Right forelimb (tissue), 1 donor: ENCODE results near the gene SOX10.
"Not testable (repeated sequence)": the region's sequence is repeated elsewhere in the genome, so short reads cannot be mapped to it uniquely, and the experiment has no call there.

Experiments used
- DNase-seq: peaks from one replicate; pipeline ENCODE4 v3.0.0-alpha.2; 2018

Gene SOX10

DNA sequence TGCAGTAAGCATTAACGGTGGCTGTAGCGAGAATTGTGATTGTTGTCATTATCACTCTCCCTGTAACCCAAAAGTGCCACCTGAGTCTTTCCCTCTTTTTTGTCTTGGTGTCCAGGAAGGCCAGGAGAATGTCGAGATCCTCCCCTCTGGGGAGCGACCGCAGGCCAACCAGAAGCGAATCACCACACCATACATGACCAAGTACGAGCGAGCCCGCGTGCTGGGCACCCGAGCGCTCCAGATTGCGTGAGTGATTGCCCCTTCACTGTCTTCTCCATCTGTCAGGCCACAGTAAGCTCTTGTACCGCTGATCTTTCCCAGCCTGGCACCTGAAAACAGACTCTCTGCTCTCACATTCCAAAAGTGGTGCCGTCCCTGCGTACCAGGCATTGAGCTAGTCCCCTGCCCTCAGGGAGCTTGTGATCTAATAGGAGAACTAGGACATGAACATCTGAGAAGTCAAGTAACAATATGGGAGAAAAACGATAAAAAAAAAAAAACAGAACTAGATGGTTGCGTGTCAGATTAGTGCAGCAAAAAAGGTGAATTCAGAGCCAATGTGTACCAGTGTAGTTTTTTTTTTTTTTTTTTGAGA, 25.0 kb downstream of the SOX10 start:
- DNase-seq, result no peak

DNA sequence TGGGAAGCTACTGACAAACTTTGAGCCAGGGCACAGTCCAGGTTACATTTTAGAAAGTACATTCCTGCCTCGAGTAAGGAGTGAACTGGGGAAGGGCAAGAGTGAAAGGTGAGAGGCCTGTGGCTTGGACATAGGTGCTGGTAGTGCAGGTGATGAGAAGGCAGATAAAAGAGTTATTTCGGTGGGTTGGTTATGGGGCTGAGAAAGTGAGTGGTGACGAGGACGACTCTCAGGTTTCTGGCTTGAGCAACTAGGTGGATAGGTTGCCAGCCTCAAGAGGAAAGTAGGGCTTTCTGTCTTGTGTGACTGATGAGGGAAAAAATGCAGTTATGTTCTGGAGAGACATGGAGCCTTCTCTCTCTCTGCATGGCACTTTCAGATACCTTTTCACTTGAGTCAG, 27.1 kb downstream of the SOX10 start:
- no peak for DNase-seq

DNA sequence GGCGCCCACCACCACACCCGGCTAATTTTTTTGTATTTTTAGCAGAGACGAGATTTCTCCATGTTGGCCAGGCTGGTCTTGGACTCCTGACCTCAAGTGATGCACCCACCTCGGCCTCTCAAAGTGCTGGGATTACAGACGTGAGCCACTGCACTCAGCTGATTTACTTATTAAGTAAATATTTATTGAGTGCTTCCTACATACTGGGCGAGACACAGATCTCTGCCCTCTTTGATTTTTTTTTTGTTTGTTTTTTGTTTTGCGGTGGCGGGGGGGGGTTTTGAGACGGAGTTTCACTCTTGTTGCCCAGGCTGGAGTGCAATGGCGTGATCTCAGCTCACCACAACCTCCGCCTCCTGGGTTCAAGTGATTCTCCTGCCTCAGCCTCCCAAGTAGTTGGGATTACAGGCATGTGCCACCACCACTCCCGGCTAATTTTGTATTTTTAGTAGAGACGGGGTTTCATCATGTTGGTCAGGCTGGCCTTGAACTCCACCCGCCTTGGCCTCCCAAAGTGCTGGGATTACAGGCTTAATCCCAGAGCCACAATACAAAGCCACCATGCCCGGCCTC, 28.4 kb downstream of the SOX10 start:
- DNase-seq, result not testable (repeated sequence)

DNA sequence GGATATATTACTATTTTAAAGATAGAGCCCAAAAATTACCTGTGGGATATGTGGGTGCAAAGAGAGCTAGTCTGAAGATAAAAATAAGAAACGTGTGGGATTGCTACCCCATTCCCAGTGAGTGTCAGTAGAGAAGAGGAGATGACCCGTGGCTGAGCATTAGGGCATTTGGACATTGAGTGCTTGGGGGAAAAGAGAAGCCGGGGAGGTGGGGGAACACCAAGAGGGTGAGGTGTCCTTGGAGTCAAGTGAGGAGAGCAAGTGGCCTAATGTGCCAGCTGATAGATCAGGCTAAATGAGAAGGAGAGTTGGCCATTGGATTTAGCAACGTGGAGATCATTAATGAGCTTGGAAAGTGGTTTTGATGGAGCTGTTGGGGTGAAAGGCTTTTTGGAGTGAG, 29.7 kb downstream of the SOX10 start:
- no peak for DNase-seq

DNA sequence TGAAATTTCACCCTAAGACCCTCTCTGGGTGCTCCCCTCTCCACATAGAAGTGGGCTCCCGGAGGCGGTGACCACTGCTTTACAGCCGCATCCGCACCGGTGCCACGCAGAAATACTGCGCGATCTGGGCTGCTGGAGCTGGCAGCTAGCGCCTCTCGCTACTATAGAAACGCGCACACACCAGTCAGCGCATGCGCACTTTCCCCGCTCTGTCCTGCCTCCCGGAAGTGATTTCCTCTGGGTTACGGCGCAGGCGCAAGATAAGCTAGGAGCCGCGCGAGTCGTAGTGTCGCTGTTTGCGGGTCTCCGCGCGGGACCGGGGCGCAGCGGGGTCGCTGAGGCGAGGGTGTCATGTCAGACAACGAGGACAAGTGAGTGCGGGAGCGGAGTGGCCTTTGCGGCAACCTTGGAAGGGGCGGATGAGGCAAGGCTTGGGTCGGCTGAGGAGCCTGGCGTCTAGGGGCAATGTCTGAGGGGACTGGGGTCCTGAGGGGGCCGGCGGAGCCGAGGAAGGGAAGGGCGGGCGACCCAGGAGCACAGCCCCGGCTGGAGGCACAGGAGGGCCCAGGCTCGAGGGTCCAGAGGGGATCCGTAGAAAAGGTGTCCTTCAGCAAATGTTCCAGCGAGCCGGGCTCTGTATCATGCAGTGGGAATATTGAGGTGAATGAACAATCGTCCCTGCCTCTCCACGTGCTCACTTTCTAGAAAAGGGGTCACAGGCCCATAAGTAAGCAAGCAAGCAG, 30.7 kb downstream of the SOX10 start, which contains the start of the genes C22orf23 and POLR2F:
Gene C22orf23, minus strand, starts transcription at position 165 of the 743 bp plus-strand sequence. CDS start 452 bp downstream, outside the sequence.
Gene POLR2F, plus strand, starts transcription at position 263 of the 743 bp plus-strand sequence. Its CDS starts 89 bp downstream, at position 352.
- peak; percentile 96 for DNase-seq

DNA sequence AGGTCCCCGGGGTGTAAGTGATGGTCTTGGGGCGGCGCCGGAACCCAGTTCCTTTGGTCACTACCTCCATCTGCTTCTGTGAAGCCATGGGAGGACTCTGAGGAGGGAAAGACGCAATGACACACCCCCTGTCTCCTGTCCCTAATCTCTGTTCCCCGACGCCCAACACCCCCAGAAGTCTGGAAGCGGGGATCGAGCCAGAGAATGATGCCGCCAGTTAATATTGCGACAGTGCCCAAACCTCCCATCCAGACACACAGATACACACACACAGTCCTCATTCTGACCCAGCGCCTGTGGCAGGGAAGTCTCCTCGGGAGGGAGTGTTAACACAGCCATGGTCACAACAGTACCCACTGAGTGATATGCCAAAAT, 31.3 kb downstream of the SOX10 start:
- DNase-seq, result no peak

DNA sequence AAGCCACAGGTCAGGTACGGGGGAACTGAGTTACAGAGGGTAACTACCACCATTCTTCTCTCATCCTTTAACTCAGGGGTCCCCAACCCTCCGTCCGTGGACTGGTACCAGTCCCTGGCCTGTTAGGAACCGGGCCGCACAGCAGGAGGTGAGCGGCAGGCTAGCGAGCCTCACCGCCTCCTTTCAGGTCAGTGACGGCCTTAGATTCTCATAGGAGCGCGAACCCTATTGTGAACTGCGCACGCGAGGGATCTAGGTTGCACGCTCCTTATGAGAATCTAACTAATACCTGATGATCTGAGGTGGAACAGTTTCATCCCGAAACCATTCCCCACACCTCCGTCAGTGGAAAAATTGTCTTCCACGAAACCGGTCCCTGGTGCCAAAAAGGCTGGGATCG, 31.7 kb downstream of the SOX10 start:
- not testable (repeated sequence) for DNase-seq

DNA sequence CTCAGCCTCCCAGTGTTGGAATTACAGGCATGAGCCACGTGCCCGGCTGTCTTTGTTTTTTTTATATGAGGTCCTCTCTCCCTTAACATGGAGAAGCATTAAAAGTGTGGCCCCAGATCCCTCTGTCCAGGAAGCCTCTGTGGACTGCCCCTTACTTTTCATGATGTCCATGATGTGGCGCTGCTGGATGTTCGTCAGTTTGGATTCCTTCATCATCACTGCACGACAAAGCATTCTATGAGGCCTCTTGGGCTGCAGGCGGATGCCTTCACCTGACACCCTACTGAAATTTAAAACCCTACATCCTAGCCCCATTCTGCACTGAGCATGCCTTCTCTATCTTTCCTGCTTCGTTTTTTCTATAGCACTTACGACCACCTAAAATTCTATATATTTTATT, 33.0 kb downstream of the SOX10 start:
- no peak for DNase-seq

DNA sequence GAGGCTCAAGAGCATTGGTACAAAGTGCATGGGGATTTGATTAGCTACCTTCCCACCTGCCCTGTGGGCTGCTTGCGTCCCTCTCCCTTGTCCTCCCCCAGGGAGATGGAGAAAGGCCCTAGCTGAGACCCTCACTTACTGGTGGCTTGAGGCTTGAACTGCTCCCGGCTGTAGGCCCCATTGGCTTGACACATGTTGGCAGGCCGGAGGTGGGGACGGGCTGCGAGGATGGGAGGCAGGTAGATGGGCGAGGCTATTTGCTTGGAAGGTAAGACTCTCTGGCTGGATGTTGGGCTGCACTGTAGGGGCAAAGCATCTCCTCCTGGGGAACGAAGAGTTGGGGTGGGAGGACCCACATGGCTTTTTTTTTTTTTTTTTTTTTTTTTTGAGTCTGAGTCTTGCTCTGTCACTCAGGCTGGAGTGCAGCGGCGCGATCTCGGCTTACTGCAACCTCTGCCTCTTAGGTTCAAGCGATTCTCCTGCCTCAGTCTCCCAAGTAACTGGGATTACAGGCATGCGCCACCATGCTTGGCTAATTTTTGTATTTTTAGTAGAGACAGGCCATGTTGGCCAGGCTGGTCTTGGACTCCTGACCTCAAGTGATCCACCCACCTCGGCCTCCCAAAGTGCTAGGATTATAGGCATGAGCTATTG, 37.1 kb downstream of the SOX10 start:
- DNase-seq, result not testable (repeated sequence)

DNA sequence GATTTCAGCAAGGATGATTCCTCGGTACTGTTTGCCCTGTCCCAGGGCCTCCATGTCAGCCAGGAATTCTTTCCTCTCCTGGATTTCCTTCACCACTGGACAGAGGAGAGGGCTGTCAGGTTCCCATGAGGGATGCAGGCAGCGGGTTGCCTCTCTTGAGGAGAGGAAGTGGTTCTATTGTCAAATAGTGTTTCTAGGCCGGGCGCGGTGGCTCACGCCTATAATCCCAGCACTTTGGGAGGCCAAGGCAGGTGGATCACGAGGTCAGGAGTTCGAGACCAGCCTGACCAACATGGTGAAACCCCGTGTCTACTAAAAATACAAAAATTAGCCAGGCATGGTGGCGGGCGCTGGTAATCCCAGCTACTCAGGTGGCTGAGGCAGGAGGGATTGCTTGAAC, 39.9 kb downstream of the SOX10 start:
- not testable (repeated sequence) for DNase-seq

DNA sequence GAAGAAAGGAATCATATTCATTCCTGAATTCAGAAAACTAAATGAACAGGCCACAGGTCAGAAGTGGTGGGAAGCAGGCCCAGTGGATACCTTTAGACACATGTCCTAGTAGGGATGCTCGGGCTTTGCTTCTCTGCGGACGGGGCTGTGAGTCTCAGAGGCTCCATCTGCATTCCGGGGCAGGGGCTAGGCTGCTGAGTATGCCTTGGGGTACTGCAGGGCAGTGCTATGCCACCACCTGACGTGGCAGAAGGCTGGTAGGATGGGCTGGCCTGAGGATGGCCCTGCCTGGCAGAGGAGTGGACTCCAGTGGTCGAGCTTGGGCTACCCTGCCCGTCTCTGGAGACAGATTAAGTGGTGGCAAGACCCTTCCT, 40.5 kb downstream of the SOX10 start:
- no peak for DNase-seq

DNA sequence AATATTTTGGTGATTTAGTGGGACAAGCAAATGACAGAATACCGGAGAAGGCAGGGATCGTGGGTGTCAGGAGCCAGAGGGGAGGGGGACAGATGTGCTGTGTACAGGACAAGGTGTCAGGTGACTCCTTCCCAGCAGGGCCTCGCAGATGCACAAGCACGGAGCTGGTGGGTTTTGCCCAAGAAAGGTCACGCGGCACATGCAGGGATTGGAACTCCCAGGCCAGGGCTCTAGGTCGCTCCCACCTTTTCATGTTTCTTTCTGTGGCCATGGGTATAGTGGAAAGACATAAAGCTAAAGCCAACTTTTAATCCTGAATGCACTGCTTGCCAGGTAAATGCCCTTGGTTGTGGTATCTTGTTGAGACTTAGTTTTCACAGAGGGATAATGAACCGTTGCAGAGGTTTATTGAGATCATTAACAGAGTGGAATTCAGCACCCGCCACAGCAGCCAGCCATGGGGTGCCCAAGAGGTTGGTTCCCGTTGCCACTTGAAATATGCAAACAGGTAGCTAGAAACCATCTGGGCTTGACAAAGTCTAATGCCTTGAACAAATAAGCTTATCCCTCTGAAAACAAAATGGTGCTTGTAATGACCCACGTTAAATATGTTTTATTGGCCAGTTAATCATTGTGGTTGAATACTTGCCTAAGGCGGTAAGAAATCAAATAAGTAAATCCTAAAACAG, 41.1 kb downstream of the SOX10 start:
- no peak for DNase-seq

DNA sequence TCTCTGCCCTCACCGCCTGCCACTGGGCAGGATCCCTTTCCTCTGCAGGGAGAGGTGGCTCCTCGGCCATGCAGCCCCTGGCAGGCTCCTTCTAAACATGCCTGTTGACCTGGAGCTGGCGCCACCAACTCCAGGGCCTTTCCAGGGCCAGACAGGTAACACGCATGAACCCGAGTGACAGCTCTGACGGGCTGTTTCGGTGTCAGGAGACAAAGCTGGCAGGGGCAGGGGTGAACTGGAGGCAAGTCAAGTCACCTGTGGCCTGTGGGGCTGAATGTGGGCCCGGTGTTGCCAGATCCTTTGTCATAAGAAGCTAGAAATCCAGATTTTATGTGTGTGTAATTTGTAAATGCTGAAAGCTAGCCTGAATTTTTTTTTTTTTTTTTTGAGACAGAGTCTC, 42.2 kb downstream of the SOX10 start:
- DNase-seq, result no peak

DNA sequence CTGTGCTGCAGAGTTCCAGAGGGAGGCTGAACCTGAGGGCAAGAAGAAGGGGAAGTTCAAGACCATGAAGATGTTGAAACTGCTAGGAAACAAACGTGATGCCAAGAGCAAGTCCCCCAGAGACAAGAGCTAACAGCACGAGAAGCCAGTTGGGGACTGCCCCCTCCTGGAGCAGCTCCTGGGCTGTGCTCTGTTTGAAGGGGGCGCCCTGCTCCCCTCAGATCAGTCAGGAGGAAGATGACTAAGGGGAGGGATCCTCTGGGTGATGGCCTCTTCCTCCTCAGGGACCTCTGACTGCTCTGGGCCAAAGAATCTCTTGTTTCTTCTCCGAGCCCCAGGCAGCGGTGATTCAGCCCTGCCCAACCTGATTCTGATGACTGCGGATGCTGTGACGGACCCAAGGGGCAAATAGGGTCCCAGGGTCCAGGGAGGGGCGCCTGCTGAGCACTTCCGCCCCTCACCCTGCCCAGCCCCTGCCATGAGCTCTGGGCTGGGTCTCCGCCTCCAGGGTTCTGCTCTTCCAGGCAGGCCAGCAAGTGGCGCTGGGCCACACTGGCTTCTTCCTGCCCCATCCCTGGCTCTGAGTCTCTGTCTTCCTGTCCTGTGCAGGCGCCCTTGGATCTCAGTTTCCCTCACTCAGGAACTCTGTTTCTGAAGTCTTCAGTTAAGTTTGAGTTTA, 43.5 kb downstream of the SOX10 start:
- no peak for DNase-seq

DNA sequence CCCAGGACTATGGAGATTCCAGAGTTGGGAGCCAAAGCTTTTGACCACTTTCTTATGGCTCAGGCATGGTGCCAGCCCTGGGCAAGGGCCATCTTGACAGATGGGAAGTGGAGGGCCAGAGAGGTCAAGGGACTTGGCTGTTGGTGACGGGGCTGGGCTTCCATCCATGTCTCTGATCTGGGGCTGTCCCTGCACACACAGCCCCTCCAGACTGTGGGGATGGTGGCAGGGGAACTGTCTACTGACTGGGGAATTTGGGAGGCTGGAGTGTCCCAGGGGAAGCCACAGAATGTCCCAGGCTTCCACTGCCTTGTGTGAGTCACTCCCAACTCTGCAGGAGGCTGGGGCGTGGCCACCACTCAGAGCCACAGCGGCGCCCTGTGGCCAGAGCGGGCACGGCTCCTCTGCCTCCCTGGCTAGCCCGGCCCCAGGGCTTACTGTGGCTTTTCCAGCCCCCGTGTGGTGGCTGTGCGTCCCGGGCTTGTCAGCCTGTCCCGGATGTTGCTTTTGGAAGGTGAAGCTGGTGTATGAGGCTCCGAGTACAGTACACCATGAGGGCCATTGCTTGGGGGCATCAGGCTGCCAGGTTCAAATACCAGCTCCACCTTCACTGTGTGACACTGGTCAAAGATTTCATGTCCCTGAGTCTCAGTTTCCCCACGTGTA, 50.5 kb downstream of the SOX10 start:
- peak; percentile 88 for DNase-seq

DNA sequence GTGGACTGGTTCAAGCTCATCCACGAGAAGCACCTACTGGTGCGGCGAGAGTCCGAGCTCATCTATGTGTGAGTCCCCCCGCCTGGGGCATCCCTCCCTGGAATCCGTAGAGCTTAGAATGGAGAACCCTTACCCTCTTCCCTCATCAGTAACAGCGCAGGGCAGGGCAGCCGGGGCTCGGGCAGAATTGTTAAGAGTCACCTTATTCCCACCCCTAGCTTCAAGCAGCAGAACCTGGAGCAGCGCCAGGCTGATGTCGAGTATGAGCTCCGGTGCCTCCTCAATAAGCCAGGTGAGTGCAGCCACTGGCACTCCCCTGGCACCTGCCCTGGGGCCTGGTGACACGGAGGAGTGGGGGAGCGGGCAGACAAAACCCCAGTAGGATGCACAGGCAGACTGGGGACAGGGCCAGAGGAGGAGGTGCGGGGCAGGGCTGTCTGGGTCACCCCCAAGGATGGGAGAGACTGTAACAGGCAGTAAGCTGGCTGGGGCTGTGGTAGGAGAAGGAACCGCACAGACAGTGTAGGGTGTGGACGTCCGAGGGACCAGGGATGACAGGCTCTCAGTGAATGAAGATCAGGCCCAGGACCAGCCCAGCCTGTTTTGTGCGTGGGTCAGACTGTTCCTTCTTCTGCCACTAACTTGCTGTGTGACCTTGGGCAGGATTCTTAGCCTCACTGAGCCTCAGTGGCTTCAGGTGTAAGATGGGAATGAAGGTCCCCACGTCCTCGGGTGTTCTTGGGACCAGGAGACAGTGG, 51.4 kb downstream of the SOX10 start:
- DNase-seq, result no peak

DNA sequence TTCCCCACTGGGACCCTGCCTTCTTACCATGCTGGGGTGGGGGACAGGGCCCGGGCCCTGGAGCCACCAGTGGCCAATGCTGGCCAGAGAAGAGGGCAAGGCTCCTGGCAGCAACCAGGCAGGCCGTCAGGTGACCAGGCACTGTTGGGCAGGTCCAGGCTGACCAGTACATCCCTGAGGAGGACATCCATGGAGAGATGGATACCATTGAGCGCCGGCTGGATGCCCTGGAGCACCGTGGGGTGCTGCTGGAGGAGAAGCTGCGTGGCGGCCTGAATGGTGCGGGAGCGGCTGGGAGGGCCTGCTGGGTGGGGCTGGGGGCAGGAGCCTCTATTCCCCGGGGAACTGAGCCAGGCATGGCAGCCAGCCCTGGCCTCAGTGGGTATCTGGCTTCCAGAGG, 52.0 kb downstream of the SOX10 start:
- DNase-seq, result no peak

DNA sequence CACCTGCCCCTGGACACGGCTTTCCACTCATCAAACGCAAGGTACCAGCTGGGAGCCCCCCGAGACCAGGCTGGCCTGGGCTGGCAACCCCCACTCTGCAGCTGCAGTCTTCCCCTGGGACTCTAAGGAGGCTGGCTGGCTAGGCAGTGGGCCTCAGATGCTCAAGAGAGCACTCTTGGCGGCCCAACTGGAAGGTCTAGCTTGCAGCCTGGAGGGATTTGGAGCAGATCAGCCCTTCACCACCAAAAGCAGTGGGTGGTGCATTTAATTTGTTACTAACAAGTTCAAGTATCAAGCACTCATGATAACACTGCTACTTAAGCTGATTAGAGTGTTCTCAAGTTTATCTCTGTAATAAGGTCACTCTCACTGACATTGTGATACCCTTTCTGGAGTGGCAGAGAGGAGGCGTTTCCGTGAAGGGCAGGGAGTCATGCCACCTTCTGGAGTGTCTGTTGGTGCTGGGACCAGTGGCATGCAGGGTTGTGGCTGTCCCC, 52.4 kb downstream of the SOX10 start:
- no peak for DNase-seq

DNA sequence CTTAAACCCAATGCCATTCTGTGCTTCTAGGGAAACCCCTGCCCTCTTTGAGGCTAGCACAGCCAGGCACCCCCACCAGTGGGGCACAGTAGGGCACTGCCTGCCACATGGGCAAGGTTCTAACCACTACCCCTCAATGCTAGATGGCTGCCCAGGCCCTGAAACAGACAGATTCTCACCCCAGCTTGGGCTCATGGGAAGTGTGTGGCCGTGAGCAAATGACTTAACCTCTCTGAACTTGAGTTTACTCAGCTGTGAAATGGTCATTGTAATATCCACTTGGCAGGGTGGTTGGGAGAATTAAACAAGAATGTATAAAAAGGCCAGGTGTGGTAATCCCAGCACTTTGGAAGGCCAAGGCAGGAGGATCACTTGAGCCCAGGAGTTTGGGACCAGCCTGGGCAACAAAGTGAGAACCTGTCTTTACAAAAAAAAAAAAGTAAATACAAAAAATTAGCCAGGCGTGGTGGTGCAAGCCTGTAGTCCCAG, 53.4 kb downstream of the SOX10 start:
- no peak for DNase-seq

DNA sequence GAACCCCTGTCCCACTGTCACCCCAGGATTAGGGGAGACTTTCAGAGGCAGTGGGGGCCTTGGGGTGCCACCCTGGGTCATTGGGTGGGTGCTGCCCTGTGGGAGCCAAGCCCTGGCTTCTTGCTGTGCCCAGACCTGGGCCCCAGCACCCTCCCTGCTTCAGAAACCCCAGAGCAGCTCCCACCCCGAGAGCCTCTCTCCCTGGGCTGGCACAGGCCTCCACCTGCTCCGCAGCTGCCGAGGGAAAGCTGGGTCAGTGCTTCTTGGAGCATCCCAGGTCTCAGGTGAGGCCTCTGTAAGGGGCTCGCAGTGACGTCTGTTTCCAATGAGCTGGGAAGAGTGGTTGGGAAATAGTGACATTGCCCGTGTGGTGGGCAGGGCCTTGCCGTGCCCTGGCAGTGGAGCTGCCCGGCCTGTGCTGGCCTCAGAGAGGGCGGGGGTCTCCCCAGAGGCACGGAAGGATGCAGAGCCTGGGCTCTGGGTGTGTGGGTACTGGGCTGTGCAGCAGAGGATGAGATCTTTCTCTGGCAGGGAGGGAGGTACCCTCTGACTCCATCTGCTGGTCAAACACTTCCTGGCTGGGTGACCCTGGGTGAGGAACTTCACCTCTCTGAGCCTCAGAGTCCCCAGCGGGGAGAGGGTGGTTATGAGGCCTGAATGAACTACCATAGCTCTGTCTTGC, 53.9 kb downstream of the SOX10 start:
- no peak for DNase-seq
